PC-3 (cell line): ENCODE measurements around the gene JPH4. TPM values are rescaled to one million over a fixed set of nuclear protein-coding genes. Genes with fewer than 3 reads are reported as not detected.
A peak's percentile ranks its signal among the peaks of the same experiment; 100 is the strongest.

ENCODE experiments used
- ATAC-seq: fragments of 200-7000 bp; cut with Tn5 transposase; 2 replicates; pipeline ENCODE4 v1.9.1; 2020; ENCODE audit warnings: mild to moderate bottlenecking, moderate library complexity
- BruUV-seq: library from RNA; stranded (reverse); fragments of 400-500 nt; replicated peaks from 2 replicates; lab custom pipeline; 2021; lab: Mats Ljungman, UMichigan
- CTCF ChIA-PET: fragments of 300-600 bp; sonication (Branson Sonifier 250); formaldehyde crosslinking; loops from one replicate; lab custom pipeline; 2022; ENCODE audit warnings: antibody characterized with exemption; lab: Charles Lee
- POLR2A ChIA-PET: fragments of 300-600 bp; sonication (Branson Sonifier 250); formaldehyde crosslinking; loops from one replicate; lab custom pipeline; 2022; ENCODE audit warnings: antibody characterized with exemption; ENCODE audit not compliant: unreplicated experiment; lab: Charles Lee
- DNase-seq: peaks from one replicate; pipeline ENCODE4 v3.0.0-alpha.2; 2015
- H2AFZ ChIP-seq: fragments of 300-600 bp; sonication (generic); 2 replicates; pipeline ENCODE4 v1.6.0; 2016; ENCODE audit warnings: antibody characterized with exemption, low read length
- H3F3A ChIP-seq: fragments of 300-600 bp; sonication (generic); one replicate; pipeline ENCODE4 v1.6.0; 2017; ENCODE audit warnings: antibody characterized with exemption, low read length, control low read depth, mild to moderate bottlenecking; ENCODE audit not compliant: unreplicated experiment
- H3K27ac ChIP-seq: fragments of 300-600 bp; sonication (generic); 2 replicates; pipeline ENCODE4 v1.5.1; 2016; ENCODE audit warnings: mild to moderate bottlenecking, low read length
- H3K27me3 ChIP-seq: fragments of 300-600 bp; sonication (generic); 2 replicates; pipeline ENCODE4 v1.6.1; 2016; ENCODE audit warnings: low read length, mixed read lengths
- H3K36me3 ChIP-seq: fragments of 300-600 bp; sonication (generic); 2 replicates; pipeline ENCODE4 v1.6.1; 2016; ENCODE audit warnings: low read depth, mixed run types, low read length, mixed read lengths
- H3K4me1 ChIP-seq: fragments of 300-600 bp; sonication (generic); 2 replicates; pipeline ENCODE4 v1.5.1; 2016; ENCODE audit warnings: low read length; ENCODE audit not compliant: insufficient read depth
- H3K4me2 ChIP-seq: fragments of 300-600 bp; sonication (generic); 2 replicates; pipeline ENCODE4 v1.6.0; 2016; ENCODE audit warnings: low read length
- H3K4me3 ChIP-seq: fragments of 300-600 bp; sonication (generic); 2 replicates; pipeline ENCODE4 v1.5.1; 2016; ENCODE audit warnings: mild to moderate bottlenecking, low read length, mixed read lengths
- H3K79me2 ChIP-seq: fragments of 300-600 bp; sonication (generic); 2 replicates; pipeline ENCODE4 v1.6.1; 2017; ENCODE audit warnings: low read length, mixed read lengths
- H3K9ac ChIP-seq: fragments of 300-600 bp; sonication (generic); 2 replicates; pipeline ENCODE4 v1.6.0; 2016; ENCODE audit warnings: mild to moderate bottlenecking, low read length
- H3K9me2 ChIP-seq: fragments of 300-600 bp; sonication (generic); replicated peaks from 2 replicates; pipeline ENCODE4 v1.6.1; 2016; ENCODE audit warnings: mixed run types, low read length, mixed read lengths
- H3K9me3 ChIP-seq: fragments of 300-600 bp; sonication (generic); 2 replicates; pipeline ENCODE4 v1.6.1; 2016; ENCODE audit warnings: low read length, mixed read lengths
- H4K20me1 ChIP-seq: fragments of 300-600 bp; sonication (generic); 2 replicates; pipeline ENCODE4 v1.6.1; 2016; ENCODE audit warnings: low read length, mixed read lengths
- EZH2 ChIP-seq: fragments of 300-600 bp; sonication (generic); IDR thresholded peaks from one replicate; pipeline ENCODE4 v1.6.1; 2017; ENCODE audit warnings: antibody characterized with exemption, mild to moderate bottlenecking, low read length; ENCODE audit not compliant: unreplicated experiment
- EZH2phosphoT487 ChIP-seq: fragments of 300-600 bp; sonication (generic); IDR thresholded peaks from 2 replicates; pipeline ENCODE4 v1.6.1; 2018; ENCODE audit warnings: mild to moderate bottlenecking, antibody characterized with exemption, low read length, borderline replicate concordance
- intact Hi-C: fragments of 100-400 bp; cut with micrococcal nuclease; formaldehyde crosslinking; loops from 2 replicates; pipeline ENCODE4 v1.9.0; 2023
- total RNA-seq: library from RNA; depleted of rRNA; stranded (reverse); fragments of >200 nt; gene quantifications from 2 replicates; pipeline ENCODE4 v1.2.3, GENCODE V29; 2014
- TF ChIP-seq, protein P1 (sequence below): fragments of 300-600 bp; sonication (generic); conservative IDR thresholded peaks from 2 replicates; pipeline ENCODE4 v1.5.1; 2017; ENCODE audit warnings: antibody characterized with exemption, low read depth, mild to moderate bottlenecking, low read length

Gene JPH4
- total RNA-seq, 1 experiment from 2014 or later = not detected

DNA sequence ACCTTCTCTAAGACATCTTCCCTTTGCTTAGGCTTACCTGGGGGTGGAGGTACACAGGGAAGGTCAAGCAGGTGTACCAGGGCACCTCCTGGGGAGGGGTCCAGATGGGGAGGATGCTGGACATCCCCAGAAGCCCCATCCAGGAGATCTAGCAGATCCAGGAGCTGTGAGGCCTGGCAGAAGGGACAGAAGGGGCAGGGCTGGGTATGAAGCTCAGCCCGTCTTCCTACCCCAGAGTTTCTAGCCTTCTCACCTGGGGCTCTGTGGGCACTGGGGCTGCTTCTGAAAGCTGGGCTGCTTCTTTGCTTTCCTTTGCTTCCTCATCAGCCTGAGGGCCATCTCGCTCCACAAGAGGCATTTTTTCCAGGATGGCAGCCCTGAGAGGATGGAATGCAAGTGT is 17.3 kb downstream of the JPH4 start:
- ATAC-seq (no peak), DNase-seq (no peak)
- no peak overlapping the region; the same call in 1 of the 2 replicates for H3K9ac ChIP-seq
- H3K4me2 ChIP-seq = no peak overlapping the region
- no peaks in the 10 kb centered on the region for H3K9me3 ChIP-seq
- BruUV-seq = no TSS peak
- H2AFZ ChIP-seq = no peak overlapping the region
- H3K4me3 ChIP-seq = no peak overlapping the region
- H3K4me1 ChIP-seq = peaks cover 32% of the 10 kb centered on the region
- H3K9me2 ChIP-seq = no peaks in the 10 kb centered on the region
- no peaks in the 10 kb centered on the region for H3F3A ChIP-seq
- intact Hi-C loops = no loop called here
- TF ChIP-seq EZH2 (no peak), EZH2phosphoT487 (no peak)
- TF ChIP-seq, protein P1, sequence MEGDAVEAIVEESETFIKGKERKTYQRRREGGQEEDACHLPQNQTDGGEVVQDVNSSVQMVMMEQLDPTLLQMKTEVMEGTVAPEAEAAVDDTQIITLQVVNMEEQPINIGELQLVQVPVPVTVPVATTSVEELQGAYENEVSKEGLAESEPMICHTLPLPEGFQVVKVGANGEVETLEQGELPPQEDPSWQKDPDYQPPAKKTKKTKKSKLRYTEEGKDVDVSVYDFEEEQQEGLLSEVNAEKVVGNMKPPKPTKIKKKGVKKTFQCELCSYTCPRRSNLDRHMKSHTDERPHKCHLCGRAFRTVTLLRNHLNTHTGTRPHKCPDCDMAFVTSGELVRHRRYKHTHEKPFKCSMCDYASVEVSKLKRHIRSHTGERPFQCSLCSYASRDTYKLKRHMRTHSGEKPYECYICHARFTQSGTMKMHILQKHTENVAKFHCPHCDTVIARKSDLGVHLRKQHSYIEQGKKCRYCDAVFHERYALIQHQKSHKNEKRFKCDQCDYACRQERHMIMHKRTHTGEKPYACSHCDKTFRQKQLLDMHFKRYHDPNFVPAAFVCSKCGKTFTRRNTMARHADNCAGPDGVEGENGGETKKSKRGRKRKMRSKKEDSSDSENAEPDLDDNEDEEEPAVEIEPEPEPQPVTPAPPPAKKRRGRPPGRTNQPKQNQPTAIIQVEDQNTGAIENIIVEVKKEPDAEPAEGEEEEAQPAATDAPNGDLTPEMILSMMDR = no peak
- CTCF ChIA-PET = interaction anchor here (0.6 to 0.8 kb wide), 3 partner anchors 19 to 1317 kb away, joined by 4 to 8 read pairs (median 6); no protein-coding TSS in a partner anchor
- POLR2A ChIA-PET = no interaction called here
- no peaks in the 10 kb centered on the region for H3K27me3 ChIP-seq
- H4K20me1 ChIP-seq = no peaks in the 10 kb centered on the region
- peaks cover 12% of the 10 kb centered on the region for H3K36me3 ChIP-seq
- peaks cover 27% of the 10 kb centered on the region for H3K79me2 ChIP-seq
- H3K27ac ChIP-seq = peak overlapping the region; percentile 62

DNA sequence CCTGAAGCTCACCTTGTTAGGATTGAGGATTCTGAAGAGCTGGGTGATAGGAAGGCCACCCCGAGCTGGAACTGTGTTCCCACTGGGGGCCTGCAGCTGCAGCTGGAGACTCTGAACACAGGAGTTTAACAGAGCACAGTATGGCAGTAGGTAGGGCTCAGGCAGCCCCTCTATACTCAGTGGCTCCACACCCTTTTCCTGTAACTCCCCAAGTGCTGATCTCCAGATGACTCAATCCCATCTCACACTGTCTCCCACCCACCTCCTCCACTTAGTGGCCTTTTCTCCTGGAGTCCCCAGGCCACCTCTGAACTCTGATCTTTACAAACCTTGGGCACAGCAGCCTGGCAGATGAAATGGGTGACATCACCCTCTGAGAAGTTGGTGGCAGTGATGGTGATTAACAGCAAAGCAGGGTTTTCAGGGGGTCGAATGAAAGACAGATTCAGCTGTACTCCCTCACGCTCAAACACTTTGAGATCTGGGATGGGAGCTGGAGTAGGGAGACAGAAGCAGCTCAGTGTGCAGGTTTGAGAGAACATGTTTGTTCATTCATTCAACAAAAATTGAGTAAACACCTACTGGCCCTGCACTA is 18.6 kb downstream of the JPH4 start:
- CTCF ChIA-PET = interaction anchor here (0.7 to 1.3 kb wide), 2 partner anchors 11 to 82 kb away, joined by 3 to 4 read pairs; no protein-coding TSS in a partner anchor

More for the DNA sequence above, 18.6 kb downstream of the JPH4 start:
- Histone ChIP-seq H3K4me2 (no peak overlapping the region), H2AFZ (no peak overlapping the region), H3K27me3 (no peaks in the 10 kb centered on the region), H3K9me3 (no peaks in the 10 kb centered on the region), H3K4me3 (no peak overlapping the region), H3K79me2 (peaks cover 26% of the 10 kb centered on the region), H3K9ac (no peak overlapping the region), H3K4me1 (peaks cover 32% of the 10 kb centered on the region), H3K9me2 (no peaks in the 10 kb centered on the region), H3F3A (no peaks in the 10 kb centered on the region), H4K20me1 (no peaks in the 10 kb centered on the region), H3K27ac (no peak overlapping the region), H3K36me3 (peaks cover 12% of the 10 kb centered on the region)
- intact Hi-C loops = loop anchor here (10.0 kb wide), 1 partner anchor 485 kb away; no protein-coding TSS in a partner anchor
- no peak for DNase-seq
- TF ChIP-seq EZH2 (no peak), EZH2phosphoT487 (no peak)
- TF ChIP-seq, protein P1 = no peak
- ATAC-seq = no peak
- POLR2A ChIA-PET = no interaction called here
- no TSS peak for BruUV-seq
